HepG2 (cell line): Measurements from ENCODE around the gene LSMEM2. TPM values are rescaled to one million over a fixed set of nuclear protein-coding genes. Genes with fewer than 3 reads are reported as not detected.

Source experiments
- HDAC6 ChIP-seq: fragments of 200-600 bp; sonication (generic); IDR thresholded peaks from 2 replicates; pipeline ENCODE4 v1.7.0; 2017; ENCODE audit warnings: mild to moderate bottlenecking, antibody characterized with exemption, low read length, low read depth
- HNRNPL ChIP-seq: fragments of 200-400 bp; formaldehyde crosslinking; IDR thresholded peaks from 2 replicates; pipeline ENCODE4 v1.6.1; 2017; ENCODE audit warnings: mild to moderate bottlenecking, low read depth, low read length
- JUND ChIP-seq: sonication (generic); formaldehyde crosslinking; IDR thresholded peaks from 2 replicates; pipeline ENCODE4 v1.8.0; 2022; ENCODE audit warnings: mild to moderate bottlenecking, missing genetic modification reagents
- MAZ ChIP-seq, 2 experiments: sonication (generic) in 1 of 2; formaldehyde crosslinking in 1 of 2; IDR thresholded peaks; 2 replicates each; pipeline versions ENCODE4 v1.5.0 to v1.6.1; 2012 to 2020; ENCODE audit warnings: low read depth in 2 of 2, mild to moderate bottlenecking in 2 of 2, borderline replicate concordance in 1 of 2, improper control_type of control experiment in 1 of 2, low read length in 1 of 2, missing genetic modification reagents in 1 of 2, moderate library complexity in 1 of 2
- MBNL3 ChIP-seq: fragments of 250-450 bp; sonication (Bioruptor Pico); conservative IDR thresholded peaks from 2 replicates; pipeline ENCODE4 v1.8.0; 2022; ENCODE audit warnings: mild to moderate bottlenecking, inconsistent platforms
- MTF2 ChIP-seq: sonication (generic); formaldehyde crosslinking; IDR thresholded peaks from 2 replicates; pipeline ENCODE4 v1.5.0; 2020; ENCODE audit warnings: missing genetic modification reagents, borderline replicate concordance
- SMC3 ChIP-seq: IDR thresholded peaks from 2 replicates; pipeline ENCODE4 v1.6.1; 2011; ENCODE audit warnings: low read length, improper control_type of control experiment
- TCF7 ChIP-seq: sonication (generic); IDR thresholded peaks from 2 replicates; pipeline ENCODE4 v1.6.1; 2016; ENCODE audit warnings: antibody characterized with exemption, low read depth
- TRIM24 ChIP-seq: sonication (generic); formaldehyde crosslinking; IDR thresholded peaks from 2 replicates; pipeline ENCODE4 v1.8.0; 2022; ENCODE audit warnings: mild to moderate bottlenecking, missing genetic modification reagents
- ZNF33A ChIP-seq: sonication (generic); formaldehyde crosslinking; IDR thresholded peaks from 2 replicates; pipeline ENCODE4 v1.5.1; 2020; ENCODE audit warnings: missing genetic modification reagents, mild to moderate bottlenecking, moderate library complexity, borderline replicate concordance
- ZNF432 ChIP-seq: sonication (generic); formaldehyde crosslinking; IDR thresholded peaks from 2 replicates; pipeline ENCODE4 v1.5.0; 2020; ENCODE audit warnings: missing genetic modification reagents, mild to moderate bottlenecking, borderline replicate concordance
- ZNF530 ChIP-seq: sonication (generic); formaldehyde crosslinking; IDR thresholded peaks from 2 replicates; pipeline ENCODE4 v1.5.0; 2020; ENCODE audit warnings: low read depth, mild to moderate bottlenecking, missing genetic modification reagents
- ZNF547 ChIP-seq: sonication (generic); formaldehyde crosslinking; IDR thresholded peaks from 2 replicates; pipeline ENCODE4 v1.5.1; 2020; ENCODE audit warnings: mild to moderate bottlenecking, missing genetic modification reagents
- ZNF589 ChIP-seq: sonication (generic); formaldehyde crosslinking; conservative IDR thresholded peaks from 2 replicates; pipeline ENCODE4 v1.8.0; 2022; ENCODE audit warnings: mild to moderate bottlenecking, moderate library complexity, missing genetic modification reagents
- ZNF607 ChIP-seq: sonication (generic); formaldehyde crosslinking; IDR thresholded peaks from 2 replicates; pipeline ENCODE4 v1.5.1; 2020; ENCODE audit warnings: missing genetic modification reagents, mild to moderate bottlenecking, borderline replicate concordance
- ZNF749 ChIP-seq: sonication (generic); formaldehyde crosslinking; IDR thresholded peaks from 2 replicates; pipeline ENCODE4 v1.8.0; 2022; ENCODE audit warnings: mild to moderate bottlenecking, missing genetic modification reagents, moderate library complexity, borderline replicate concordance
- ZNF878 ChIP-seq: sonication (generic); formaldehyde crosslinking; IDR thresholded peaks from 2 replicates; pipeline ENCODE4 v1.8.1; 2023; ENCODE audit warnings: mild to moderate bottlenecking, missing genetic modification reagents, moderate library complexity
- polyA plus RNA-seq, 8 experiments: library from polyadenylated mRNA; depleted of rRNA in 3 of 8; stranded (reverse) in 7 of 8; unstranded in 1 of 8; fragments of >200 nt; fragmentation: Illumina TruSeq in 4 of 8; extraction: Trizol in 4 of 8; gene quantifications; 2 replicates each; pipeline versions ENCODE4 v1.2.1 to v1.2.3, GENCODE V29; 2011 to 2016; ENCODE audit warnings: low read depth in 4 of 8, missing spikeins in 1 of 8, mixed read lengths in 1 of 8; ENCODE audit not compliant: insufficient read depth in 1 of 8
- total RNA-seq, 5 experiments: library from RNA; depleted of rRNA; stranded (reverse); fragments of >200 nt; fragmentation: Illumina TruSeq; extraction: Trizol; gene quantifications; 2 replicates each; pipeline ENCODE4 v1.2.3, GENCODE V29; 2016; ENCODE audit warnings: low read depth in 1 of 5
- TF ChIP-seq, protein P1 (sequence below): sonication (generic); formaldehyde crosslinking; IDR thresholded peaks from 2 replicates; pipeline ENCODE4 v1.5.1; 2020; ENCODE audit warnings: missing genetic modification reagents, mild to moderate bottlenecking, borderline replicate concordance
- TF ChIP-seq, protein P2 (sequence below): sonication (generic); formaldehyde crosslinking; IDR thresholded peaks from 2 replicates; pipeline ENCODE4 v1.8.0; 2022; ENCODE audit warnings: missing genetic modification reagents, mild to moderate bottlenecking, moderate library complexity, borderline replicate concordance
- TF ChIP-seq, protein P3 (sequence below): IDR thresholded peaks from 2 replicates; pipeline ENCODE4 v1.6.1; 2016; ENCODE audit warnings: missing compliant biosample characterization, missing genetic modification reagents, borderline replicate concordance
- TF ChIP-seq, protein P4 (sequence below): sonication (generic); formaldehyde crosslinking; IDR thresholded peaks from 2 replicates; pipeline ENCODE4 v1.5.0; 2020; ENCODE audit warnings: mild to moderate bottlenecking, missing genetic modification reagents

The LSMEM2 gene
- total and polyA plus RNA-seq, 2 of the 13 experiments (the other 11 are each of a cell fraction or from before 2014, with no cell fraction given): 0.07 to 0.41 TPM

DNA sequence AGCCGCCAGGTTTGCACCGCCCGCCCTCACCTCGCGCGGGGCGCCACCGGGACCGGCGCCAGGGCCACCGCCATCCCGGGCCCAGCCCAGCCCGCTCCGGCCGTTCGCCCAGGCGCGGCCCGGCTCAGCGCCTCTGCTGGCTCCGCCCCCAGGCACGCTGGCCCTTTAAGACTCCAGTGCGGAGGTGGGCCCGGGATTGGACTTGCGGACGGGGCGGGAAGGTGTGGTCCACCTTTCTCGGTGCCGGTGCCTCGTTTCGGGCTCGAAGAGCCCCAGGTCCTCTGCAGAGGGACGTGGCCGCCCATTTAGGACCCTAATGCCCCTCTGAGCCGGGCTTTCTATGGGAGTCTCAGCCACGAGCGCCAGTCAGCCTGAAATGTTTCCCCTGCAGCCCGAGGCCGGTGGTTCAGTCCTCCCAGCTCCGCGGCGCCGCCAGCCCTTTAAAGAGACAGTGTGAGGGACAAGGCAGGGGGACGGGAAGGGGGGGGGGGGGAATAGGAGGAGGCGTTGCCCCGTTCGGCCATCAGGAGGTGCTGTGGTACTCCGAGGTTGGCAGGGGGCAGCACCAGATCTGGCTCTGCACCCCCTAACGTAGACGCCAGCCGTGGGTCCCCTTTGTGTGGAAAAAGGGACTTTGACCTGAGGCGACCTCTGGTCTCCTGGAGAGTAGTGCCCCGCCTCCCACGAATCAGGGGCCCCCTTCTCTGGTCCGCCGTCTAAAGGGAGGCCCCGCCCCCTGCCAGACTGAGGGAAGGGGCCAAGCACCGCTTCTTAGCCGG, 42.6 kb downstream of the LSMEM2 start (continued):
- TF ChIP-seq, protein P1, sequence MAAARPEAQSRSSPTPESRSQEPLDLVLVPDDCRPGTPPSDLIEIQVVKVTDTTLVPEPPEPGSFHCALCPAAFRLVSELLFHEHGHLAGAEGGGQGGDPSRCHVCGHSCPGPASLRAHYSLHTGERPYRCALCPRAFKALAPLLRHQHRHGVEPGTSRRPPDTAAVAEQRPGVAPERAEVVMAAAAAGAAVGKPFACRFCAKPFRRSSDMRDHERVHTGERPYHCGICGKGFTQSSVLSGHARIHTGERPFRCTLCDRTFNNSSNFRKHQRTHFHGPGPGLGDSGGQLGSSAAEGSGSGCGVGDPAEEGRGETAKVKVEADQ: peak; percentile 77; the same call in 1 of the 2 replicates
- TF ChIP-seq ZNF432: no peak
- TF ChIP-seq HDAC6: no peak
- no peak for TF ChIP-seq TRIM24 (CRISPR knock-in tag)
- TF ChIP-seq, protein P2, sequence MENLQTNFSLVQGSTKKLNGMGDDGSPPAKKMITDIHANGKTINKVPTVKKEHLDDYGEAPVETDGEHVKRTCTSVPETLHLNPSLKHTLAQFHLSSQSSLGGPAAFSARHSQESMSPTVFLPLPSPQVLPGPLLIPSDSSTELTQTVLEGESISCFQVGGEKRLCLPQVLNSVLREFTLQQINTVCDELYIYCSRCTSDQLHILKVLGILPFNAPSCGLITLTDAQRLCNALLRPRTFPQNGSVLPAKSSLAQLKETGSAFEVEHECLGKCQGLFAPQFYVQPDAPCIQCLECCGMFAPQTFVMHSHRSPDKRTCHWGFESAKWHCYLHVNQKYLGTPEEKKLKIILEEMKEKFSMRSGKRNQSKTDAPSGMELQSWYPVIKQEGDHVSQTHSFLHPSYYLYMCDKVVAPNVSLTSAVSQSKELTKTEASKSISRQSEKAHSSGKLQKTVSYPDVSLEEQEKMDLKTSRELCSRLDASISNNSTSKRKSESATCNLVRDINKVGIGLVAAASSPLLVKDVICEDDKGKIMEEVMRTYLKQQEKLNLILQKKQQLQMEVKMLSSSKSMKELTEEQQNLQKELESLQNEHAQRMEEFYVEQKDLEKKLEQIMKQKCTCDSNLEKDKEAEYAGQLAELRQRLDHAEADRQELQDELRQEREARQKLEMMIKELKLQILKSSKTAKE (CRISPR knock-in tag): peak; percentile 57; the same call in 1 of the 2 replicates
- TF ChIP-seq ZNF589: no peak
- no peak; the same call in 1 of the 2 replicates for TF ChIP-seq ZNF33A (CRISPR knock-in tag)
- peak; percentile 87; the same call in 1 of the 2 replicates for TF ChIP-seq HNRNPL
- TF ChIP-seq MBNL3: no peak
- no peak for TF ChIP-seq ZNF607
- TF ChIP-seq ZNF530 (CRISPR knock-in tag): no peak
- TF ChIP-seq ZNF547 (CRISPR knock-in tag): no peak
- peak; percentile 86; the same call in 1 of the 2 replicates for TF ChIP-seq MAZ (IDR thresholded peaks at IDR 0.05; ENCODE audit: borderline replicate concordance, low read depth, low read length)
- peak; percentile 41; the same call in 1 of the 2 replicates for TF ChIP-seq MAZ (CRISPR knock-in tag; IDR thresholded peaks at IDR 0.05; ENCODE audit: low read depth)
- no peak for TF ChIP-seq JUND (CRISPR knock-in tag)
- TF ChIP-seq TCF7: no peak
- no peak for TF ChIP-seq MTF2
- TF ChIP-seq, protein P3, sequence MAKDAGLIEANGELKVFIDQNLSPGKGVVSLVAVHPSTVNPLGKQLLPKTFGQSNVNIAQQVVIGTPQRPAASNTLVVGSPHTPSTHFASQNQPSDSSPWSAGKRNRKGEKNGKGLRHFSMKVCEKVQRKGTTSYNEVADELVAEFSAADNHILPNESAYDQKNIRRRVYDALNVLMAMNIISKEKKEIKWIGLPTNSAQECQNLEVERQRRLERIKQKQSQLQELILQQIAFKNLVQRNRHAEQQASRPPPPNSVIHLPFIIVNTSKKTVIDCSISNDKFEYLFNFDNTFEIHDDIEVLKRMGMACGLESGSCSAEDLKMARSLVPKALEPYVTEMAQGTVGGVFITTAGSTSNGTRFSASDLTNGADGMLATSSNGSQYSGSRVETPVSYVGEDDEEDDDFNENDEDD: 0 out of 2 replicates have a peak, but pooled peaks have one; percentile 2
- peak; percentile 15 for TF ChIP-seq SMC3
- no peak; the same call in 1 of the 2 replicates for TF ChIP-seq ZNF878
- TF ChIP-seq, protein P4, sequence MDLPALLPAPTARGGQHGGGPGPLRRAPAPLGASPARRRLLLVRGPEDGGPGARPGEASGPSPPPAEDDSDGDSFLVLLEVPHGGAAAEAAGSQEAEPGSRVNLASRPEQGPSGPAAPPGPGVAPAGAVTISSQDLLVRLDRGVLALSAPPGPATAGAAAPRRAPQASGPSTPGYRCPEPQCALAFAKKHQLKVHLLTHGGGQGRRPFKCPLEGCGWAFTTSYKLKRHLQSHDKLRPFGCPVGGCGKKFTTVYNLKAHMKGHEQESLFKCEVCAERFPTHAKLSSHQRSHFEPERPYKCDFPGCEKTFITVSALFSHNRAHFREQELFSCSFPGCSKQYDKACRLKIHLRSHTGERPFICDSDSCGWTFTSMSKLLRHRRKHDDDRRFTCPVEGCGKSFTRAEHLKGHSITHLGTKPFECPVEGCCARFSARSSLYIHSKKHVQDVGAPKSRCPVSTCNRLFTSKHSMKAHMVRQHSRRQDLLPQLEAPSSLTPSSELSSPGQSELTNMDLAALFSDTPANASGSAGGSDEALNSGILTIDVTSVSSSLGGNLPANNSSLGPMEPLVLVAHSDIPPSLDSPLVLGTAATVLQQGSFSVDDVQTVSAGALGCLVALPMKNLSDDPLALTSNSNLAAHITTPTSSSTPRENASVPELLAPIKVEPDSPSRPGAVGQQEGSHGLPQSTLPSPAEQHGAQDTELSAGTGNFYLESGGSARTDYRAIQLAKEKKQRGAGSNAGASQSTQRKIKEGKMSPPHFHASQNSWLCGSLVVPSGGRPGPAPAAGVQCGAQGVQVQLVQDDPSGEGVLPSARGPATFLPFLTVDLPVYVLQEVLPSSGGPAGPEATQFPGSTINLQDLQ (CRISPR knock-in tag): no peak
- peak; percentile 17; the same call in 1 of the 2 replicates for TF ChIP-seq ZNF749 (CRISPR knock-in tag)
